ENCODE measurements around the gene SERINC5.

SERINC5 gene

GRCh38 chr5:80069918-80070318, 185.9 kb downstream of the SERINC5 start:
- no peak for DNase-seq (ENCODE audit: low read depth in 2 of 3, low spot score in 1 of 3)

- DNase-seq (ENCODE audit: low read depth in 2 of 3, low spot score in 1 of 3): no peak
Observed at GRCh38 chr5:80069251-80069800, 186.5 kb downstream of the SERINC5 start.

- DNase-seq (ENCODE audit: low read depth in 2 of 3, low spot score in 1 of 3): no peak
Observed at GRCh38 chr5:80068775-80069174, 187.1 kb downstream of the SERINC5 start.

- DNase-seq (ENCODE audit: low read depth in 2 of 3, low spot score in 1 of 3): no peak
Observed at GRCh38 chr5:80068246-80068636, 187.6 kb downstream of the SERINC5 start.

- no peak for DNase-seq (ENCODE audit: low read depth in 2 of 3, low spot score in 1 of 3)
Observed at GRCh38 chr5:80067531-80068245, 188.2 kb downstream of the SERINC5 start.

GRCh38 chr5:80067016-80067415, 188.8 kb downstream of the SERINC5 start:
- DNase-seq (ENCODE audit: low read depth in 2 of 3, low spot score in 1 of 3): no peak

- DNase-seq (ENCODE audit: low read depth in 2 of 3, low spot score in 1 of 3): no peak
Observed at GRCh38 chr5:80064124-80064523, 191.7 kb downstream of the SERINC5 start.

Measured in stimulated activated CD4-positive, alpha-beta T cell treated with anti-CD3 and anti-CD28 coated beads, Interleukin-12 subunit alpha, Interleukin-12 subunit beta, amount 100 ng/mL, for 48 hours (primary cell).